ENCODE measurements around the gene ITGAL. TPM values are rescaled to one million over a fixed set of nuclear protein-coding genes. Genes with fewer than 3 reads are reported as not detected.

ITGAL gene
- total and polyA plus RNA-seq, 2 donors (not counting 1 experiment from before 2014, with no cell fraction given): 110 to 184 TPM

DNA sequence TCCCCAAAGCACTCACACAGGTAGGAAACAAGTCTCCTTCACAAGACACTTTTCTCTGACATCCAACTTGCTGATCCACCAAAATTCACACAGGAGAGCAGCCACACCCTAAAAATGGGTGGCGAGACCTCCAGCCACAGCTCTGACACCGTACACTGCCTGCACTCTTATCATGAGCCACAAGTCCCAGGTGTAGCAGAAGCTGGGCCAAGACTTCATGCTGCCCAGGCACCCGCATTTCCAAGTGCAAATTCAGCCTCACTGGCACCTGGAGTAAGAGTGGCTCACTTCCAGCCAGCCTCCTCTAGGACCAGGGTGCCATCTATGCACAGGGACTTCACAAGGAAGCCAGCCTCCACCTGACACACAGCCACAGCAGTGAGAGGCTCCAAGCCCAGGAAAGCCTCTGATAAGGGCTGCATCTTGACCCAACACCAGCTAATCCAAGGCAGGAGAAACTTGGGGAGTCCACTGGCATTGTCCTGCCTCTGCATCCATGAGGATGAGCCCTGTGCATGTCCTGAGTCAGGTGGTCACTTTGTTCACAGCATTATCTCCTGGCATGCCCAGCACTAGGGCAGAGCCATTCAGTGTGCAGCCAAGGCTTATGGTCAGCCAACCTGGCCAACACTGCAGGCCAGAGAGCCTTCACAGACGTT is 56.4 kb downstream of the ITGAL start:
- H3K4me2 ChIP-seq (replicated peaks; ENCODE audit: low read depth, low read length, poor library complexity, severe bottlenecking): no peak overlapping the region
- ATAC-seq (ENCODE audit: low read depth) (no peak), DNase-seq (no peak)
- H2AFZ ChIP-seq (ENCODE audit: insufficient read depth, low read depth, low read length, poor library complexity, severe bottlenecking): no peak overlapping the region
- Mint-ChIP-seq H3K4me1 (peaks cover 28% of the 10 kb centered on the region), H3K27me3 (no peaks in the 10 kb centered on the region), H3K27ac (peak overlapping the region; percentile 60), H3K4me3 (peak overlapping the region; percentile 30), H3K9me3 (ENCODE audit: insufficient read depth) (no peaks in the 10 kb centered on the region)
- H4K20me1 ChIP-seq (ENCODE audit: control insufficient read depth, insufficient read depth, low read length, poor library complexity, severe bottlenecking): no peaks in the 10 kb centered on the region
- peaks cover 13 to 40% of the 10 kb centered on the region in 2 donors for H3K4me1 ChIP-seq (ENCODE audit: control insufficient read depth in 2 of 2, insufficient read depth in 2 of 2, low read length in 2 of 2)
- H3K9me3 ChIP-seq (ENCODE audit: control extremely low read depth in 1 of 3, control insufficient read depth in 2 of 3, insufficient read depth in 1 of 3, low read length in 2 of 3): no peaks in the 10 kb centered on the region
- TF ChIP-seq EZH2 (IDR thresholded peaks at IDR 0.05; ENCODE audit: borderline replicate concordance, insufficient read depth, low read depth, low read length, poor library complexity, severe bottlenecking): no peak
- TF ChIP-seq, protein P1, sequence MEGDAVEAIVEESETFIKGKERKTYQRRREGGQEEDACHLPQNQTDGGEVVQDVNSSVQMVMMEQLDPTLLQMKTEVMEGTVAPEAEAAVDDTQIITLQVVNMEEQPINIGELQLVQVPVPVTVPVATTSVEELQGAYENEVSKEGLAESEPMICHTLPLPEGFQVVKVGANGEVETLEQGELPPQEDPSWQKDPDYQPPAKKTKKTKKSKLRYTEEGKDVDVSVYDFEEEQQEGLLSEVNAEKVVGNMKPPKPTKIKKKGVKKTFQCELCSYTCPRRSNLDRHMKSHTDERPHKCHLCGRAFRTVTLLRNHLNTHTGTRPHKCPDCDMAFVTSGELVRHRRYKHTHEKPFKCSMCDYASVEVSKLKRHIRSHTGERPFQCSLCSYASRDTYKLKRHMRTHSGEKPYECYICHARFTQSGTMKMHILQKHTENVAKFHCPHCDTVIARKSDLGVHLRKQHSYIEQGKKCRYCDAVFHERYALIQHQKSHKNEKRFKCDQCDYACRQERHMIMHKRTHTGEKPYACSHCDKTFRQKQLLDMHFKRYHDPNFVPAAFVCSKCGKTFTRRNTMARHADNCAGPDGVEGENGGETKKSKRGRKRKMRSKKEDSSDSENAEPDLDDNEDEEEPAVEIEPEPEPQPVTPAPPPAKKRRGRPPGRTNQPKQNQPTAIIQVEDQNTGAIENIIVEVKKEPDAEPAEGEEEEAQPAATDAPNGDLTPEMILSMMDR (IDR thresholded peaks at IDR 0.05): no peak
- POLR2A ChIA-PET: interaction anchor here (0.6 to 2.4 kb wide), 4 partner anchors 29 to 1705 kb away, joined by 3 to 12 read pairs (median 6); partner anchors contain the start of gene ZNF764
- H3K36me3 ChIP-seq (replicated peaks in 1 of 2; ENCODE audit: control extremely low read depth in 1 of 2, control insufficient read depth in 1 of 2, extremely low read depth in 1 of 2, insufficient read depth in 2 of 2, low read length in 1 of 2): peaks cover 0 to 9% of the 10 kb centered on the region in 2 experiments
- intact Hi-C loops (cut with micrococcal nuclease): loop anchor here (5.0 kb wide), 2 partner anchors 72 to 112 kb away; no protein-coding TSS in a partner anchor
- no peak overlapping the region for H3K9ac ChIP-seq (ENCODE audit: low read length)
- peaks cover 23% of the 10 kb centered on the region for H3K79me2 ChIP-seq (ENCODE audit: control insufficient read depth, insufficient read depth, low read length)
- no peak overlapping the region for H3K4me3 ChIP-seq (ENCODE audit: control extremely low read depth in 1 of 5, extremely low read depth in 1 of 5, insufficient read depth in 1 of 5, low read depth in 2 of 5, low read length in 4 of 5)
- WGBS (ENCODE audit: insufficient coverage): 93% methylated on average over 4 of the region's 4 CpGs
- no peak overlapping the region for H3K27ac ChIP-seq (ENCODE audit: low read length in 2 of 2)
- no peaks in the 10 kb centered on the region for H3K27me3 ChIP-seq (replicated peaks in 1 of 4; ENCODE audit: control extremely low read depth in 1 of 4, control insufficient read depth in 3 of 4, insufficient read depth in 4 of 4, low read length in 3 of 4)
- CTCF ChIA-PET: interaction anchor here (0.6 to 1.6 kb wide), 4 partner anchors 12 to 79 kb away, joined by 3 to 5 read pairs (median 4); partner anchors contain the start of gene ZNF688

Measured in B cell (primary cell).